Activated T-cell treated with anti-CD3 and anti-CD28 coated beads, Interleukin-2, amount 50 U/mL, for 4 hours (primary cell): Measurements from ENCODE around the gene DENND1A. TPM values are rescaled to one million over a fixed set of nuclear protein-coding genes. Genes with fewer than 3 reads are reported as not detected.

Experiments
- ATAC-seq, 2 donors: fragments of 200-7000 bp; cut with Tn5 transposase; one replicate each; pipeline ENCODE4 v1.10.0; 2021
- DNase-seq: peaks from one replicate; pipeline ENCODE4 v3.0.0-alpha.2; 2020
- H3K27me3 Mint-ChIP-seq: one replicate; pipeline ENCODE4 v1.8.0; 2021; ENCODE audit warnings: low read depth, mixed read lengths
- H3K36me3 Mint-ChIP-seq: one replicate; pipeline ENCODE4 v1.8.0; 2022; ENCODE audit warnings: mixed read lengths; ENCODE audit not compliant: insufficient read depth
- H3K4me1 Mint-ChIP-seq: one replicate; pipeline ENCODE4 v1.8.0; 2021; ENCODE audit warnings: low read depth, mixed read lengths
- H3K4me3 Mint-ChIP-seq: one replicate; pipeline ENCODE4 v1.8.0; 2021; ENCODE audit warnings: mild to moderate bottlenecking, moderate library complexity, mixed read lengths
- H3K9me3 Mint-ChIP-seq: one replicate; pipeline ENCODE4 v1.8.0; 2021; ENCODE audit warnings: mixed read lengths
- total RNA-seq, 3 donors: library from RNA; stranded (reverse); gene quantifications; one replicate each; pipeline ENCODE4 v1.2.1, GENCODE V29; 2021

DENND1A gene
- total RNA-seq, 3 donors from 2014 or later = 15.5 to 21.7 (median 16.9) TPM

- Mint-ChIP-seq H3K36me3 (peaks cover 15% of the 10 kb centered on the region), H3K9me3 (no peaks in the 10 kb centered on the region), H3K27me3 (no peaks in the 10 kb centered on the region), H3K4me3 (no peak overlapping the region), H3K4me1 (peaks cover 12% of the 10 kb centered on the region)
- ATAC-seq (no peak), DNase-seq (no peak)
Observed at GRCh38 chr9:123691765-123692303, 238.1 kb downstream of the DENND1A start.

- DNase-seq = no peak
- H3K4me3 Mint-ChIP-seq = no peak overlapping the region
- H3K4me1 Mint-ChIP-seq = peaks cover 26% of the 10 kb centered on the region
- ATAC-seq = no peak
- H3K9me3 Mint-ChIP-seq = no peaks in the 10 kb centered on the region
- no peaks in the 10 kb centered on the region for H3K27me3 Mint-ChIP-seq
- peaks cover 15% of the 10 kb centered on the region for H3K36me3 Mint-ChIP-seq
Observed at GRCh38 chr9:123689701-123690428, 240.1 kb downstream of the DENND1A start.

GRCh38 chr9:123687246-123687751 is 242.6 kb downstream of the DENND1A start:
- H3K4me1 Mint-ChIP-seq = peaks cover 37% of the 10 kb centered on the region
- H3K9me3 Mint-ChIP-seq = no peaks in the 10 kb centered on the region
- no peaks in the 10 kb centered on the region for H3K27me3 Mint-ChIP-seq
- no peak overlapping the region for H3K4me3 Mint-ChIP-seq
- peaks cover 20% of the 10 kb centered on the region for H3K36me3 Mint-ChIP-seq
- no peak for DNase-seq
- no peak for ATAC-seq

- no peak for ATAC-seq
- Mint-ChIP-seq H3K4me1 (peaks cover 37% of the 10 kb centered on the region), H3K27me3 (no peaks in the 10 kb centered on the region), H3K36me3 (peaks cover 23% of the 10 kb centered on the region), H3K4me3 (no peak overlapping the region), H3K9me3 (no peaks in the 10 kb centered on the region)
- DNase-seq = no peak
Observed at GRCh38 chr9:123686829-123687192, 243.1 kb downstream of the DENND1A start.

DNA sequence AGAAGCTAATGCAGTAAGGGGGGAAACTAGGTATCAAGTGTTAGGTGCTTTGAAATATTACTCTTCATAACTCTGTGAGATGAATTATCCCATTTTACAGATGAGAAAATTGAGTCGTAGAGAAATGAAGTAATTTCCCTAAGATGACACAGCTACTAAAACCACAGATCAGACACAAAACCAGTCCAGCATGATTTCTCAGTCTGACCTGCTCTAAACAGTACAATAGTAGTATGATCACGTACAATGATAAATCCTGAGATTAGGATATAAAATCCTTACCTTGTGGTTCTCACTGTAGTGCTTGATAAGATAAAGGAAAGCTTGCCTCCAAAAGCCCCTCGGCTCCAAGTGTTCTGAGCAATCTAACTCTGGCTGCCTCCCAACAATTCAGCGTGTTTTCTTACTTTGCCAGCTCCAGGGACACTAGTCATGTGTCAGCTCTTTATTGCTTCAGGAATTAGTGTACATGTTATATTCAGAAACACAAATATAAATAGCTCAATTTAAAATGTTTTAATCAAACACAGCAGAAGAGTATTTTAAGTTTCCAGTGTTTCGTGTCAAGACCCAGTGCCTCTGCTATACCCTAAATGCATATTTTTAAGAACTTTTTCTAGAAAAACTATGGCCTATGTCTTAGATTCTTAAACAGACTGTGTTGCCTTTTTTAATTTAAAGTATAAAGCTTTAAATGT is 243.6 kb downstream of the DENND1A start:
- no peak for DNase-seq
- Mint-ChIP-seq H3K36me3 (peaks cover 20% of the 10 kb centered on the region), H3K27me3 (no peaks in the 10 kb centered on the region), H3K4me1 (peaks cover 37% of the 10 kb centered on the region), H3K4me3 (no peak overlapping the region), H3K9me3 (no peaks in the 10 kb centered on the region)
- ATAC-seq = no peak

DNA sequence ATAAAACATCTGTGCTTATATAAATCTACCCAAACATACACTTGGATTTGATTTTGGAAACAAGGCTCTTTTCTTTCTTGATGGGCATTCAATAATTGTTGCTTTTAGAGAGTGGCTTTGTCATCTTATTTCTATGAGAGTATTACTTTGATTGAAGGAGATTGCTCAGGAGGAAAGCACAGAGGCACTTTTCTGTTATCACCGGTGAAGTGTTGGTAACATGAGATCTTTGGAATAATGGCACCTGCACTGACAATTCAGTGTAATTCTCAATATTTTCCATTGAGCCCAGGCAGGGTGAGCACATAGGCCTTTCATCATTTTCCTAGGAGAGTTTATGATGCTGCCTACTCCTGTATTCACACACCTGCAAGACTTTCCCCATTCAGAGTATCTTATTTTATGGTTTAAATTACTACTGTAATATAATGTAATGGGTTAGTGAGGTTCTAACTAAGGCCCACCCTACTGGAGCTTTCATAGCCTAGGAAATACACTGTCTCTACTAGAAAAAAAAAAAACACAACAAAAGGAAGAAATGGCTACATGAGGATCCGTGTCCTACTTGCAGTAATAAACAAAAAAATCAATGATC is 244.3 kb downstream of the DENND1A start:
- peaks cover 19% of the 10 kb centered on the region for H3K36me3 Mint-ChIP-seq
- H3K9me3 Mint-ChIP-seq = no peaks in the 10 kb centered on the region
- H3K27me3 Mint-ChIP-seq = no peaks in the 10 kb centered on the region
- H3K4me3 Mint-ChIP-seq = no peak overlapping the region
- peaks cover 37% of the 10 kb centered on the region for H3K4me1 Mint-ChIP-seq
- no peak for ATAC-seq
- DNase-seq = no peak

GRCh38 chr9:123684393-123685149 is 245.4 kb downstream of the DENND1A start:
- Mint-ChIP-seq H3K4me1 (peaks cover 43% of the 10 kb centered on the region), H3K27me3 (no peaks in the 10 kb centered on the region), H3K36me3 (peaks cover 22% of the 10 kb centered on the region), H3K4me3 (no peak overlapping the region), H3K9me3 (no peaks in the 10 kb centered on the region)
- ATAC-seq (peak; percentile 43 to 58), DNase-seq (no peak)

DNA sequence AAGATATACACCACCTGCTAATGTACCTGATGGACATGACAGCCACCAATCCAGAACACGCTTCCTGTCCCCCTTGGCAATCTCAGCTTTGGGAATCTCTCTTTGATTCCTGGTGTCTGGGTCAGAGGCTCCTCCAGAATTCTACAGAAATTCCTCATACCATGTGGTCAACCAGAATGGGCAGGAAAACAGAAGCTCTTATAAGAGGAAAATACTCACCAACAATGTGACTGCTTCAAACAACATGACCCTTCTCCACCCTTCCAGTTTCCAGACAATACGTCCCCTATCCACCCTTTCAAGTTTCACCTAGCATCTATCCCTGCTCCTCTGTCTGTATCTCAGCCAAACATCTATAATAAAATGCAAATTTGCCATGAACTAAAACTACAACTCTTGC is 247.2 kb downstream of the DENND1A start:
- ATAC-seq (no peak), DNase-seq (no peak)
- no peaks in the 10 kb centered on the region for H3K9me3 Mint-ChIP-seq
- H3K4me1 Mint-ChIP-seq = peaks cover 46% of the 10 kb centered on the region
- H3K27me3 Mint-ChIP-seq = no peaks in the 10 kb centered on the region
- H3K36me3 Mint-ChIP-seq = peaks cover 21% of the 10 kb centered on the region
- H3K4me3 Mint-ChIP-seq = no peak overlapping the region

- no peak overlapping the region for H3K4me3 Mint-ChIP-seq
- H3K4me1 Mint-ChIP-seq = peaks cover 30% of the 10 kb centered on the region
- DNase-seq (no peak), ATAC-seq (no peak)
- no peaks in the 10 kb centered on the region for H3K9me3 Mint-ChIP-seq
- no peaks in the 10 kb centered on the region for H3K27me3 Mint-ChIP-seq
- H3K36me3 Mint-ChIP-seq = peaks cover 24% of the 10 kb centered on the region
Observed at GRCh38 chr9:123680352-123680751, 249.6 kb downstream of the DENND1A start.

- Mint-ChIP-seq H3K4me1 (peaks cover 22% of the 10 kb centered on the region), H3K9me3 (no peaks in the 10 kb centered on the region), H3K4me3 (peak overlapping the region; percentile 17), H3K27me3 (no peaks in the 10 kb centered on the region), H3K36me3 (peaks cover 30% of the 10 kb centered on the region)
- ATAC-seq = peak; percentile 34 to 46
- DNase-seq = no peak
Observed at GRCh38 chr9:123679330-123679987, 250.5 kb downstream of the DENND1A start.

DNA sequence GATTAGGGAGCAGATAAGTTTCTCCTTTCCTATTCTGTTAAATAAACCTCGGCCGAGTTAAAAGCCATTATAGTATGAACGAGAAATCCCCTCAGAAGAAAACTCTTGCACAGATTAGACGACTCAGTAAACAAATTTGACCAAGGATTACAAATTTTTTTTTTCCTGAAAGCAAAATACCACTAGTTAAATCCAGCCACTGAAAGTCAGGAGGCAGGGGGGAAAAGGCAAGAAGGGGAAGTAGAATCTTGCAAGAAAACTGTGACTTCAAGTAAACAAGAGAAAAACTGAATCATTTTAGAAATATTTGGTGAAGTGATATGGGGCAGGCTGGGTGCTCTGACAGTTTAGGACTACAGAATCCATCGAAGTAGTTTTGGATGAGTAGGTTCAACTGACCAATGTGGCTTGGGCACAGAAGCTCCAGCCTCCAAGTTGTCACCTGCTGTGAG is 251.0 kb downstream of the DENND1A start:
- Mint-ChIP-seq H3K4me1 (peaks cover 17% of the 10 kb centered on the region), H3K9me3 (peaks cover 2% of the 10 kb centered on the region), H3K27me3 (no peaks in the 10 kb centered on the region), H3K36me3 (peaks cover 35% of the 10 kb centered on the region), H3K4me3 (no peak overlapping the region)
- ATAC-seq (no peak), DNase-seq (no peak)

DNA sequence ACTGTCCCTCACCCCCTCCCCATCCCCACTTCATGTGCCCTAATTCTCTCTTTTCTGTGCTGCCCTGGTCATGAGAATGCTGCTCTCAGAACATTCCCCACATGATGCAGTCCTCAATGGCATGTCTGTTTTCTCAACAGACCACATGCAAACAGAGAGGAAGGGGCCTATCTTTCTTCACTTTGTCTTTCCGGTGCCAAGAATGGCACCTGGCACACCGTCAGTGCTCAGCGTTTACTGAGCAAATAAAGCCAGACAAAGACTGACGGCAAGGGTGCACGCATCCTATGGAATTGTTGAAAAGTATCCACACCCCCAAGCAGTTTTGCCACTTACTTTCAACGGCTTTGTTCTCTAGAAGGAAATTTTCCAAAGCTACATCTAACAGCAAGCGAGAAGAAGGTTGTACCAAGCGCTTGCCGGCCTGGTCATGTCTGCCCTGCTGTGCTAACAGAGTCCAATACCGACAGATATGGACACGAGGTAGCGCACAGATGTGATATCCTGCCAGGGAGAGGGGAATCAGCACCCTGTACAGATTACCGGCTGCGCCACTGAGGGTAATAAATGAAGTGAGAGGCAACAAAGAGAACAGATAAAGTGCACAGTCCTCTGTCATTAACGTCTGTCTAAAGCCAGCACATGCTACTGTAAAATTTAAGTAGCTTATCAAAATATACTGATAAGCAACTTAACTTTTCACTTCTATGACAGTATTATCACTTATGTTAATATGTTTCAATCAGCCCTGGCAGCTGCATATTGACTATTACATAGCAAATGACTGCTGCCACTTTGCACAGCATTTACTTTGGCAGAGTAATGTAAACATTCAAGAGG is 251.7 kb downstream of the DENND1A start:
- Mint-ChIP-seq H3K4me1 (peaks cover 14% of the 10 kb centered on the region), H3K36me3 (peaks cover 41% of the 10 kb centered on the region), H3K9me3 (peaks cover 9% of the 10 kb centered on the region), H3K4me3 (no peak overlapping the region), H3K27me3 (no peaks in the 10 kb centered on the region)
- no peak for ATAC-seq
- no peak for DNase-seq

DNA sequence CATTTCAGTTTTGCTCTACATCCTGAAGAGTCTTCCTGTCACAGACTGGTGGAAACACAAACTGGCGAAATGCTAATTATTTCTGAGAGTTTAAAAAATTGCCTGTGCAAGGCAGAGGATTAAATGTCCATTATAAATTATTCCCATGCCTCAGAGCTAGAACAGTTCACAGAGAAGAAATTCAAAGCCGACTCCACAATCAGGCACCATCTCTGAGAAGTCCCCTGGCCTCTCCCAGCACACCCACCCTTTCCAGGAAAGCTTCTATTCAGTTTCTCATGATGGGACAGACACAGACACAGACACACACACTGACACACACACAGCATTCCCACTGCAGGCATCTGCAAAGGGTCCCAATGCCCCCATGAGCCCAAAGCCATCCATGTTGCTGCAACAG is 253.1 kb downstream of the DENND1A start:
- Mint-ChIP-seq H3K4me1 (peaks cover 14% of the 10 kb centered on the region), H3K4me3 (no peak overlapping the region), H3K9me3 (peaks cover 14% of the 10 kb centered on the region), H3K36me3 (peaks cover 41% of the 10 kb centered on the region), H3K27me3 (no peaks in the 10 kb centered on the region)
- ATAC-seq (no peak), DNase-seq (no peak)
